GM13976 (cell line): Measurements from ENCODE around the gene BEND6.

Experiments
- DNase-seq: peaks from one replicate; pipeline ENCODE4 v3.0.0; 2012; ENCODE audit warnings: low spot score
- CTCF ChIP-seq: IDR thresholded peaks from 2 replicates; pipeline ENCODE4 v1.5.1; 2012; ENCODE audit warnings: borderline replicate concordance, mild to moderate bottlenecking; ENCODE audit not compliant: insufficient read depth; ENCODE audit errors: extremely low read depth, missing control alignments, control extremely low read depth
- in situ Hi-C: fragments of 300-500 bp; cut with MboI; formaldehyde crosslinking; loops from one replicate; pipeline ENCODE4 v1.12.0; 2022; ENCODE audit warnings: low sequenced_read_pairs, mixed read lengths, inconsistent platforms; ENCODE audit not compliant: unreplicated experiment

Gene BEND6

DNA sequence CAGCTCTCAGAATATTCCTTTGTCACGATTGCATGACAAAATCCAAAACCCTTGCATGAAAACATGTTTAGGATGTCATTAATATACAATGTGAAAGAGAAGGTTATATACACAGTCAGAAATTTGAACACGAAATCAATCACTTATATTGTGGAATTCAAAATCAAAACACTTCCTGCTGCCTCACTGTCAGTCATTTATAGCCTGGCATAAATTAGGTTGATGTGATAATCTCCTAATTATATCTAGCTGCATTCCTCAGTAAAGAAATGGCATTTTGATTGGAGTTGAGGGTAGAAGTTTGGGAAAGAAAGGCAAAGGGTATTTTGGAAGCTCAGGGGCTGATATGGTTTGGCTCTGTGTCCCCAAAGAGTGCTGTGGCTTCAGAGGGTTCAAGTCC, 24.1 kb upstream of the BEND6 start:
- DNase-seq: no peak
- in situ Hi-C loops: no loop called here
- TF ChIP-seq CTCF: no peak

DNA sequence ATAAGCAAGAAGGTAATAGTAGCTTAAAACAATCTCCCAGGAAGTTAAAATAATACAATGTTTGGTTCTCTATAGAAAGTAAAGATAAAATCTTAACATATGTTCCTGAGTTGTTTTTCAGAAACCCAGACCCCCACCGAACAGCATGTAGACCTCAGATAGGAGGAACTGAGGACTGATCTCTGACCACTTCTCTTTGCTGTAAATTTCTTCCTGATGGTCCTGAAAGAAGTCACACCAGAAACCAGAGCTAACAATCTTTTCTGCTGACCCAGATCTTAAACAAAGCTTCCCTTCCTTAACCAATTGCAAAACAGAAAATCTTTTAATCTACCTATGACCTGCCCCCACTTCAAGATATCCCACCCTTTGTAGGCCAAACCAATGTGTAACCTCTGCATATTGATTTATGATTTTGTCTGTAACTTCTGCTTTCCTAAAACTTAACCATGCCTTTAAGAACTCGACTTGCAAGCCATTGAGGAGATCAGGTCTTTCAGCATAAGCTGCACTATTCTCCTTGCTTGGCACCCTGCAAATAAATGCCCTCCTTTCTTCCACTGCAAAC, 21.9 kb upstream of the BEND6 start:
- DNase-seq: no peak
- TF ChIP-seq CTCF: no peak
- in situ Hi-C loops: no loop called here

- in situ Hi-C loops: no loop called here
- DNase-seq: no peak
- TF ChIP-seq CTCF: no peak
Measured at GRCh38 chr6:56933650-56934049, 21.3 kb upstream of the BEND6 start.

- in situ Hi-C loops: no loop called here
- no peak for DNase-seq
- TF ChIP-seq CTCF: no peak
Measured at GRCh38 chr6:56934876-56935275, 20.0 kb upstream of the BEND6 start.

DNA sequence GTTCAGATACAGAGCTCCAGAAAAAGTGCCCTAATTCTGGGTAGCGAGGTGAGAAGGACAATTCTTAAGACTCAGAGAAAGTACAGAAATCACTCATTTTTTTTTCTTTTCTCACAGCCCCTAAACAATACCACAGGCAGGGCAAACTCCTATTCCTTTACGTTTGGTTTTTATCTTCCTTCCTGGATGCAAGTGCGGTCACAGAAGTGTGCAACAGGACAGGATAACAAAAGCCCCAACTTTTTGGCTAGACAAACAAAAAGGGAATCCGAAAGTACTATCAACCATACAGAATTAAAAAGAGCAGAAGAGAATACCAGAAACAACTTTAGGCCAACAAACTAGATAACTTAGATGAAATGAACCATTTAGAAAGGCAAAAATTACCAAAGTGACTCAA, 18.4 kb upstream of the BEND6 start:
- in situ Hi-C loops: no loop called here
- no peak for DNase-seq
- no peak for TF ChIP-seq CTCF

- DNase-seq: no peak
Measured at GRCh38 chr6:56938649-56939191, 16.2 kb upstream of the BEND6 start.

More at GRCh38 chr6:56938649-56939191, 16.2 kb upstream of the BEND6 start:
- no peak for TF ChIP-seq CTCF
- in situ Hi-C loops: no loop called here
